Stimulated activated CD4-positive, alpha-beta T cell treated with anti-CD3 and anti-CD28 coated beads, Interleukin-15, amount 100 ng/mL, for 48 hours (primary cell): ENCODE measurements around the gene CLCA1.

Experiments
- DNase-seq, 2 donors: peaks; one replicate each; pipeline ENCODE4 v3.0.0-alpha.2; 2020; ENCODE audit warnings: low read depth in 2 of 2

The CLCA1 gene

DNA sequence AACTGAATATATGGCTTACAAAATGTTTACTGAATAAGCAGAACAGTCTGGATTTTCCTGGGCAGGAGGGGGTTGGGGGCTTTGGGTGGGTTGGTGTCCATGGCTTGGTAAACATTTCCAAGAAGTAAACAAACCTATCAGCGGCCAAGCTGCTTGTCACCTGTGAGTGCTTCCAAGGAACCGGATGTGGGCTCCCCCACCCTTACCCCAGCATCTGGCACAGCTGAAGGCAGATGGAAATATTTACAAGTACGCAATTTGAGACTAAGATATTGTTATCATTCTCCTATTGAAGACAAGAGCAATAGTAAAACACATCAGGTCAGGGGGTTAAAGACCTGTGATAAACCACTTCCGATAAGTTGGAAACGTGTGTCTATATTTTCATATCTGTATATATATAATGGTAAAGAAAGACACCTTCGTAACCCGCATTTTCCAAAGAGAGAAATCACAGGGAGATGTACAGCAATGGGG, at the start of gene CLCA1:
CLCA1 (plus strand) TSS at position 427 of the 477 bp plus-strand sequence; CDS start at position 472, 45 bp downstream.
- no peak for DNase-seq

GRCh38 chr1:86419277-86419903, 49.3 kb upstream of the CLCA1 start:
- DNase-seq: peak in 1 of 2 donors; percentile 17

GRCh38 chr1:86421601-86422280, 47.0 kb upstream of the CLCA1 start:
- DNase-seq: no peak

DNA sequence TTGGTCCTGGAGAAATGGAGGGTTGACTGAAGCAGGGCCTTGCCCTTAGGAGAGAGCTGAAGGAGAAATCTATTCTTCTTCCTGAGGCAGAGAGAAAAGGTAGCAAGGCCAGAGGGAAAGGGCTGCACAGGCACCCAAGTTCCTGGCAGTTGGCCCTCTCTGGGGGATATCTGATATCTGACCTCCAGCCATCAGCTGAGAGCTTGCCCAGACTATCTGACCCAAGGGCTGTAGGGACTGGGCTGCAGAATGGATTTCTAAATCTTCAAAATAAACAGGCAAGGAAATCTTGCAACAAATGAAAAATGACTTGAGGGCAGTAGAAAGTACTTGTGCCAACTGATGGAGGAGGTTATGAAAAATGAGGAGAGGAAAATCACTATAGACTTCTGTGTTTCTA, 45.3 kb upstream of the CLCA1 start:
- DNase-seq: no peak

- no peak for DNase-seq
Measured at GRCh38 chr1:86423873-86424272, 44.9 kb upstream of the CLCA1 start, which contains the start of gene CLCA2. Gene CLCA2 (plus strand): TSS chr1:86424171. CDS start chr1:86424248, 77 bp downstream.

DNA sequence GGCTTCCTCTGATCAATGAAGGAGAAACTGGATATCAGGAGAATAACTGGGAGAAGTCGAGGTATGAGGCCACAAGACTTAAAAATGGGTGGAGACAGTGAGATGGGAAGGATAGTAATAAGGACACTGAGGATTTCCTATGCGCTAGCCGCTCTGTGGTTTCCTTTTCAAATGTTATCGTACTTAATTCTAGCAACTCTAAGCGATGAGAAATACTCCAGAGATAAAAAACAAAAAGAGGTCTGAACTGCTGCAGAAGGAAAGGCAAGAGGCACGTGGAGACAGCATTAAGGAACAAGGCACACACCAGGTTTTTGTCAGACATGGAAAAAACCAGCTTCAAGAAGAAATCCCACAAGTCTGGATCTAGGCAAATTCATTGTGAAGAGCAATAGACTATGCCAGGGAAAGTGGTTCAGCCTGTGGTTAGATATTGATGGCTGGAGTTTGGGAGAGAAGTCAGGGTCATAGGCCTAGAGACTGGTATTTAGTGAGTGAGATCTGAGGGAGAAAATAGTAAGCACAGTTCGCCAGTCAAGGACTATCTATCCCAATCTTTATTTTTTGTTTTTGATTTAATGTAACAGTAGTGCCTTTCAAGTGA, 39.5 kb upstream of the CLCA1 start:
- DNase-seq: no peak

GRCh38 chr1:86429835-86430234, 38.9 kb upstream of the CLCA1 start:
- peak in 1 of 2 donors; percentile 3 for DNase-seq

- DNase-seq: no peak
Measured at GRCh38 chr1:86430376-86430775, 38.4 kb upstream of the CLCA1 start.

- DNase-seq: no peak
Measured at GRCh38 chr1:86434059-86434458, 34.7 kb upstream of the CLCA1 start.

DNA sequence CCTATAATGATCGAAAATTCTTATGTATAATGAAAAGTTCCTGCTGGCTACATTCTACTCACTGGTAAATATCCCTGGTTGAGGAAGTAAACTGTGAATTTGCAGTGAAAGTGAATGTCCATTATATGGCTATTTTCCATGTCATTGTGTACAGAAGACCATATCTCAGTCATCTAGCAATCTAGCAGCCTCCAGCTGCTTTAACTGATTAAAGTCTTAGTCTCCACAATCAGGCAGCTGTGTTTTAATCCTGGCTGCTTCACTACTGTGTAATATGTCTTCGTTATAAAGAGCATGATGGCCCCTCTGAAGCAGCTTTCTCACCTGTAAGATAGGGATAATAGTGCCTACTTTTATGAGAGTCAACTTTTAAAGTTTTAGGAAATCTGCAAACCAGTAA, 33.4 kb upstream of the CLCA1 start:
- DNase-seq: no peak

- no peak for DNase-seq
Measured at GRCh38 chr1:86436041-86436440, 32.7 kb upstream of the CLCA1 start.

GRCh38 chr1:86441581-86441980, 27.1 kb upstream of the CLCA1 start:
- no peak for DNase-seq

DNA sequence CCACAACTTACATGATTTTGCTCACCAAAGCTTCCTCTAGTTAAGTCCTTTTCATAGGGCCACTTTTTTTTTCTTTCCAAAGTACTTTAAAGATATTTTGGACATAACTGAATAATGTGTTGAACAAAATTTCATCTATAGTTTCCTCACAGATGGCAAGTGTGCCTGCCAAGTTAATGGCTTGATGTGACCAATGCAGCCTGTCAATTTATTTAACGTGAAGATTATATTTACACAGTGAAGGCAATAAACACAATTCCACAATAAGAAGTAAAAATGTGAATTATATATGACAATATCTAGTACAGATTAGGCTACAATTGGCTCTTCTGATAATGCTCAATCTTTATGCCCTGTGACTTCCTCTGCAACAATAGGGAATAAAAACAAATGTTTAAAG, 26.7 kb upstream of the CLCA1 start:
- no peak for DNase-seq

DNA sequence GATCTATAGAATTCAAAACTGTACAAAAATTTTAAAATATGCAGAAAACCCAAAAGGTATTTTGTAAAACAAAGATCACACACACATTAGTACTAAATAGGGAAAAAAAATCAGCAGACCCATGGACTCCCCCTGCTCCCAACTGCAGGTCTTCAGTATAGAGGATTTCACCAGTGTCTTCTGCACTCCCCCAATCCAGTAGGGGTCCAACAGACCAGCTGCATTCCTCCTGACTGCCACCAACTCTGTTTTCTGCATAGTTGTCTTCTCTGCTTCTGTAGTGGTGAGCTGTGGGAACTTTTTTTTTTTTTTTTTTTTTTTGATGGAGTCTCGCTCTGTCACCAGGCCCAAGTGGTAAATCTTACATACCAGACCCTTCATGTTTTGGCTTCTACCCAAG, 22.8 kb upstream of the CLCA1 start:
- DNase-seq: no peak

GRCh38 chr1:86447198-86447790, 21.4 kb upstream of the CLCA1 start:
- DNase-seq: no peak

GRCh38 chr1:86448670-86449069, 20.1 kb upstream of the CLCA1 start:
- DNase-seq: no peak

DNA sequence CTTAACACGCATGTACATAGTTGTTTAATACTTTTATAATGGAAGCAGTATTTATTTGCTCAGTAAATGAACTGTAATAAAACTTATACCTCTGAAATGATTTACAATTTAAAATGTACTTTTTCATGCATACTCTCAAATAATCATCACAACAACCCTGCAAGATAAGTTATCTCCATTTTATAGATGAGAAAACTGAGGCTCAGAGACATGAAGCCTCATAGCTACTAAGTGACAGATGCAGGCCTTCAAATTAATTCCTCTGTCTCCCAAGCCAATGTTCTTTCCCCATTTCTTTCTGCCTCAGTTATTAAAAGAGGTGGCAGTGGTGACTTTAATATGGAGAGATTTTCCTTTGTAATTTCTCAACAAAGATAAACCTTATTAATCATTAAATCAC, 19.6 kb upstream of the CLCA1 start:
- DNase-seq: no peak

GRCh38 chr1:86450847-86451246, 17.9 kb upstream of the CLCA1 start:
- no peak for DNase-seq

DNA sequence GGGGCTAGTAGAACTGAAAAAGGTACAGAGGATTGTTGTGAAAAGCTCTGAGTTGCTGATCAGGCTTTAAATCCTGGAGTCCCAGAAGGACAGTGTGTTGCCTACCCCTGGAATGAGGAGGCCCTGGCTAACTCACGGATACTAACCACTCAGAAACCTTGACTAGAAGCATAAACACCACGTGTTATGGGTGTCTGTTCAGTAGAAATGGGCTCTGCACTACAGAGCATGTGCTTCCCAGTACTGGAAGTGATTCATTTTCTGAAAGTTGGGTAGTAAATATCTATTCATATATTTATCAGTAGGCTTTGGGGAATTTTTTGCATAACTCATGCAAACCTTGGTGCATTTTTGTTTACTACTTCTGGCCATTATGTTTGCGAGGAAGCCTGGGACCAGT, 15.1 kb upstream of the CLCA1 start:
- DNase-seq: no peak

DNA sequence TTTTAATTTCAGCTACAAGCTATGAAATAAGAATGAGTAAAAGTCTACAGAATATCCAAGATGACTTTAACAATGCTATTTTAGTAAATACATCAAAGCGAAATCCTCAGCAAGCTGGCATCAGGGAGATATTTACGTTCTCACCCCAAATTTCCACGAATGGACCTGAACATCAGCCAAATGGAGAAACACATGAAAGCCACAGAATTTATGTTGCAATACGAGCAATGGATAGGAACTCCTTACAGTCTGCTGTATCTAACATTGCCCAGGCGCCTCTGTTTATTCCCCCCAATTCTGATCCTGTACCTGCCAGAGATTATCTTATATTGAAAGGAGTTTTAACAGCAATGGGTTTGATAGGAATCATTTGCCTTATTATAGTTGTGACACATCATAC, 13.7 kb upstream of the CLCA1 start:
- no peak for DNase-seq

DNA sequence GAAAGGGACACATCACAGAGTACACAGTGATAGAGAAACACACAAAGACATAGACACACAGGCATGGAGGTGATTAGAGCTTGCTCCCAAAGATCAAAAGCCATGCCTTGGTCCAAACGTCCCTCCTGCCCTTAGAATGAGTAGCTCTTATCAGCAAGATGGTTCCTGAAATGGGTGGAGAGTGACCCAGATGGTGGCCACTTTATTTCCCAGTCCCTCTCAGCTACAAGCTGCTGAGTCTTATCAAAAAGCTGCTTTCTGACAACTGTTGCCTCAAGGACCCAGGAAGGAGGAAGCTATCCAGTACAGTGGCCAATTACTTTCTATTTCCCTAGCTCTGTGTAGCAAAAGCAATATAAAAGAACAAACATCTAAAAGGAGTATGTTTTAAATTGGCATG, 7.7 kb upstream of the CLCA1 start:
- DNase-seq: no peak

DNA sequence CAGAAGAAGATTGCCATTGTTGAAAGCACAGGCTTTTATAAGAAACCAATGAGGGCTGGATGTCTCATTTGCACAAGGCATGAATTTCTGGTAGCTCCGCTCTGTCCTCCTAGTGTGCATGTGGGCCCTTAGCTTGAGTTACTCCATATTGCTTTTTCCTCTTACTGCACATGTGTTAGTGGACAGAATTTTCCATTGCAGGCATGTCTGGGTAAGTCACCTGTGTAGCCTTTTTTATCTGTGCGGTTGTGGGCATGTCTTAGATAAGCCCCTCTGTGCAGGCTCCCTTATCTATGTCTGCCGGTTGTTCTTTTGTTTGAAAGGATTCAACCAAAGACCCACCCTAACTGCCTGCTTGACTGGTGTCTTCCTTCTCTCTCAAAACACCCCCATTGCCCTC, 7.2 kb upstream of the CLCA1 start:
- DNase-seq: no peak

DNA sequence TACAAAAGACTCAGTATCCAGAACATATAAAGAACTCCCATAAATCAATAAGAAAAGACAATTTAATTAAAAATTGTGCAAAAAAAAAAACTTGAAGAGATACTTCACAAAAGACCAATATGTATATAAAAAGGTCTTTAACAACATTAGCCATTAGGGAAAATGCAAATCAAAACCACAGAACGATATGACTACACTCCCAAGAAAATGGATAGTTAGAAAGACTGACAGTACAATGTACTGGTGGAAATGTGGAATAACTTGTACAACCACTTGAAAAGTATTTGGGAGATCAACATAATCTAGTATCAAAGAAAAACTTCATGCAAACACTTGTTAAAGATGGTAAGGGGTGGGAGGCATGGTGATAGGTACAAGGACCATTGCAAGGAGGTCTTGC, 3.9 kb upstream of the CLCA1 start:
- no peak for DNase-seq
